Stimulated activated CD8-positive, alpha-beta memory T cell treated with anti-CD3 and anti-CD28 coated beads, Interleukin-12 subunit alpha, Interleukin-12 subunit beta, amount 100 ng/mL, for 24 hours (primary cell): ENCODE data around the gene AGPAT4.

Experiments
- DNase-seq: peaks from one replicate; pipeline ENCODE4 v3.0.0-alpha.2; 2020; ENCODE audit errors: extremely low read depth

Gene AGPAT4

GRCh38 chr6:161110028-161110779 is 163.7 kb downstream of the AGPAT4 start:
- no peak for DNase-seq

- DNase-seq, result no peak
Measured at GRCh38 chr6:161109366-161109765, 164.5 kb downstream of the AGPAT4 start.

- no peak for DNase-seq
Measured at GRCh38 chr6:161108916-161109315, 164.9 kb downstream of the AGPAT4 start.

GRCh38 chr6:161107779-161108730 is 165.8 kb downstream of the AGPAT4 start:
- DNase-seq, result no peak

- DNase-seq, result no peak
Measured at GRCh38 chr6:161105408-161105807, 168.5 kb downstream of the AGPAT4 start.

- no peak for DNase-seq
Measured at GRCh38 chr6:161104966-161105365, 168.9 kb downstream of the AGPAT4 start.

- no peak for DNase-seq
Measured at GRCh38 chr6:161103475-161103874, 170.4 kb downstream of the AGPAT4 start.

GRCh38 chr6:161101517-161101916 is 172.3 kb downstream of the AGPAT4 start:
- no peak for DNase-seq

GRCh38 chr6:161100072-161100471 is 173.8 kb downstream of the AGPAT4 start:
- no peak for DNase-seq

- no peak for DNase-seq
Measured at GRCh38 chr6:161095916-161096315, 177.9 kb downstream of the AGPAT4 start.

- no peak for DNase-seq
Measured at GRCh38 chr6:161094955-161095354, 178.9 kb downstream of the AGPAT4 start.

GRCh38 chr6:161091972-161092701 is 181.7 kb downstream of the AGPAT4 start:
- no peak for DNase-seq

GRCh38 chr6:161091151-161091550 is 182.7 kb downstream of the AGPAT4 start:
- no peak for DNase-seq

GRCh38 chr6:161088676-161089328 is 185.1 kb downstream of the AGPAT4 start:
- DNase-seq, result no peak

GRCh38 chr6:161085246-161085645 is 188.6 kb downstream of the AGPAT4 start:
- no peak for DNase-seq

GRCh38 chr6:161082215-161082614 is 191.6 kb downstream of the AGPAT4 start:
- DNase-seq, result no peak

GRCh38 chr6:161080263-161080970 is 193.4 kb downstream of the AGPAT4 start:
- DNase-seq, result no peak
